ENCODE measurements around the gene HEYL.
A peak's percentile ranks its signal among the peaks of the same experiment; 100 is the strongest.

HEYL gene

DNA sequence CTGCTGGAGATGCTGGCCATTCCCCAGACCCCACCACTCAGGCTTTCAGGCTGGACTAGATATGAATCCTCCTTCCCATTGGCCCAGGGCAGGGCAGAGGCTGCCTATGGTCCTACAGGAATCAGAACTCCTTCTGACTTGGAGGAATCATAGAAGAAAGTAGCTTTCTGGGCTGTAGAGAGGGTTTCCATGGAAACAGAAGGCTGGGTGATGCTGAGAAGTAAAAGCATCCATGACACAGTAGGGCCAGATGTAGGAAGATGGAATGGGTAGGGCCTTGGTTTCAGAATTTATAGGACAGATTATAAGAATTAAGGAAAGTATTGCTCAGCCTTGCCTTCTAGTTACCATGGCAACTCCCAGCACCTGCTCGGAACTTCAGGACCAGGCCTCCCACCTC is 23.4 kb upstream of the HEYL start:
- DNase-seq, result no peak

DNA sequence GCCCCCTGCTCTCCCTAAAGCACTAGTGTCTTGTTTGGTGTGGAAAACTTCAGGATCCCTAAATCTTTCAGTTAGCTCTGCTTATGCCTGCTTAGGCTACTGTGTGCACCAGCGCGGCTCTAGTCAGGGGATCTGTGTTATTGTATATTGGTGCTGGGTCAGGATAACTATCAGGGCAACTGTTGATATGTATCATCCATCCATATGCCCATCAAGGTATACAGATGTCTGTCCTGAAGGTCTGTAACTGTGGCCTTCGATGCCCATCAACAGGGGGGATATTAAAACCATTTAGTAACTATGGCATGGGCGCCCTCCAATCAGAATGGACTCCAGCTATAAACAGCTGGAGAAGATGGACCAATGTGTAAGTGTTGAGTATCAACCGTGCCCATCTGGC is 20.1 kb upstream of the HEYL start:
- no peak for DNase-seq

DNA sequence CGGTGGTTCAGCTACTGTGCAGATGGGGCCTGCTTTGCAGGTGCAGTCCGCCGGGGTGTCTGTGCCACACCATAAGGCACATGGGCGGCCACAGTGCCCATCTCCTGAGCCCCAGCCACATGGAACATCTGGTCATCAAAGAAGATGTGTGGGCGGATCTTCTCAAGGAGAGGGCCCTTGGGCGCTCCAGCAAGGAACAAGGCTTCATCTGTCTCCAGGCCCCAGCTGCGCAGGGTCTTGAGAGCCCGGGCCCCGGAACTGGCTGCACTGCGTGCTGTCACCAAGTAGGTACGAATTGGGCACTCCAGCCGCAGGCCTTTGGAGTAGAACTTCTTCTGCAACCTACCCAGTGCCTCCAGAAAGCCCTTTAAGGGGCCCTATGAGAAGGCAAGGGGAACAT is 19.7 kb upstream of the HEYL start:
- DNase-seq, result no peak

DNA sequence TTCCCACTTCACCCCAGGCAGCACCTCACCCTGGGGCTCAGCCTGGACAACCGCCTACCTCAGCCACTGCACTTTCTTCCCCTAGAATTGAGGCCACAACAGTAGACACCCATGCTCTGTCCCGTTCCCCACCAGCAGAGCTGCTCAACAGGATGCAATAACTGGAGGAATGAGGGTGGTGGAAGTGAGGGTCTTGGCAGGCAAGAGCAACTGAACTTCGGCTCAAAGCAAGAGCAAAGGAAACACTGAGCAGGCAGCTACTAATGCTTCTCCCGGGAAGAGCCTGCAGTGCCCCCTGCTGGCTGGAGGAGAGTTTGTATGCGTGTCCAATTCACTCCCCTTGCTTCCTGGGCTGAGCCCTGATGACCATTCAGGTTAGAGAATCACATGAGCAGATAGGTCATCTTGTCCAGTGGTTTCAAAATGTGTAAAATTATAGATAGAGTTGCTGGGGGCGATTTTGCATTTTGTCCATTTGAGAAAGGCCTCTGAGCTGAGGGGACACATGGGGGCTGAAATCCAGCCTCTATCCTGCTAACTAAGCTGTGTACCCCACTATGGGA is 18.6 kb upstream of the HEYL start:
- DNase-seq, result peak; percentile 62 to 66

DNA sequence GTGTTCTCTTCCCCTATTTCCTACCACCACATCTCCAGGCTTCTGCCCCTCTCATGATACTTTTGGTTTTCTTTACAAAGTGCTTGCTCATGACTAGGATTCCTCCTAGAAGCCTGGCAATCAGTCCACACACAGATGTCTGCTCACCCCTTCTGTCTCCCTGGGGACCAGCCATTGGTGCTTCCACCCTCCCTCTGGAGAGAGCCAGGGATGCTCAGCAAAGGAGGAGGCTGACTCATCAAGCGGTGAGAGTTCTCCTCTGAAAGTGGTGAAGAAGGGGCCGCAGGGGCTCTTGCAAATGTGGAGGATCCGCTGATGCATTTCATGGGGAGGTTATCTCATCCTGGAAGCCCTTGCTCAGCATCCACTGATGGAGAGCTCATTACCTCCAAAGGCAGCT is 18.0 kb upstream of the HEYL start:
- DNase-seq, result no peak

DNA sequence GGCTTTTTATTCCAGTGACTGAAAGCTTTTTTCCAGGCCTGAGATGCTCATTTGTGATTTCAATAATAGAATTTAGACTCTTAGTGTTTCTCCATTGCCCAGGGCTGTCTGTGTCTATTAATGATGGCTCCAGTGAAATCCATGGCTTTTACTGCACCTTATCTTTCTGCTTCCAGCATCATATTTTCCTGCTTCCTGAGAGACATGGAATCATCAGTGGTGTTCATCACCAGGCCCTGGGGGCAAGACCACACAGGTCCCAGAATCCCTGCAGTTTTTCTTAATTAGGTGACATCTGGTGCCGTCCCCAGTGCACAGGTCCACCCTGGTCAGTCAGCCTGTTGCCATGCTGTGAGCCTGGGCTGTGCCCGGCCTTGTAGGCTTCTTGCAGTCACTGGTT is 16.9 kb upstream of the HEYL start:
- no peak for DNase-seq

DNA sequence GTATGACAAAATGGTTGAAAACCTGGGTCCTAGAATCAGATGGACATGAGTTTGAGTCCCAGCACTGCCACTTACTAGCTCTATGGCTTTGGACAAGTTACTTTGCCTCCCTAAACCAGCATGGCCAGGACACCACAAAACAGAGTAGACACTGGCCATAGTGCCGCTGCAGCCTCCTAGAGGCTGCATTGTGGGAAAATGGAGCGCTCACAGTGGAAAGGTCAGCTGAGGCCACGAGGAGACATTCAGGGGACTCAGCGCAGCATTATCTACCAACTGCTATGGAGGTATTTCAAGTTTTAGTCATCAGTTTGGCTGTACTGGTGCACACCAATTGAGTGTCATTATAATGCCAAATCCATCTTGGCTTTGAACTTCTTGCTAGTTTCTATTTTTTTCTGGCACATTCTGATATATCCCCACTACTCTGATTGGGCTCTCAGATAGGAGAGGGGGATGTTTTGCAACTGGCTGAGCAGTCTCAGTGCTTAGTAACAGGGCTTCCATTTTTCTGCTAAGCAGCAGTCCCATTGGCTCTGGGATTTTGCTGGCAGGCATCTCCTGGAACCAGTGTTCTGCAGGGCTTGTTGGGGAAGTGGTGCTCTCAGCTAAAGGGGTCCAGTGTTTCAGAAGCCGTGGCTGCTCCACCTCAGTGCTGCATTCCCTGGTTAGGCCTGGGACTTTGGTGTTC is 16.3 kb upstream of the HEYL start:
- no peak for DNase-seq

DNA sequence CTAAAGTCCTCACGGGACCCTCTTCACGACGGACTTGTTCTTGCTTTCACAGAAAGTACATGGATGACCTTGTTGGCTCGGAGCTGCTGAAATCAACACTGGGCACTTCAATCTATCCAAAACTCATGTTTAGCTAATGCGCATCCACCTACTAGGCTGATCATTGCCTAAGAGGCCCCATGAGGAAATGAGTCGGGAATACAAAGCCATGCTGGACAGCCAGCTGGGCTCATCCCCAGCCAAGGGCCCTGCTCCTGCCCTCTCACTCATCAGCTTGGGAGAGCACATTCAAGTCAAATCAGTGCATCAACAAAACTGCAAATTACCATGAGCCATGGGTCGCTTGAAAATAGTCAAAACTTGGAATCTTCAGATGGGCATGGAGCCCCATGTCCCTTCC is 14.8 kb upstream of the HEYL start:
- DNase-seq, result no peak

DNA sequence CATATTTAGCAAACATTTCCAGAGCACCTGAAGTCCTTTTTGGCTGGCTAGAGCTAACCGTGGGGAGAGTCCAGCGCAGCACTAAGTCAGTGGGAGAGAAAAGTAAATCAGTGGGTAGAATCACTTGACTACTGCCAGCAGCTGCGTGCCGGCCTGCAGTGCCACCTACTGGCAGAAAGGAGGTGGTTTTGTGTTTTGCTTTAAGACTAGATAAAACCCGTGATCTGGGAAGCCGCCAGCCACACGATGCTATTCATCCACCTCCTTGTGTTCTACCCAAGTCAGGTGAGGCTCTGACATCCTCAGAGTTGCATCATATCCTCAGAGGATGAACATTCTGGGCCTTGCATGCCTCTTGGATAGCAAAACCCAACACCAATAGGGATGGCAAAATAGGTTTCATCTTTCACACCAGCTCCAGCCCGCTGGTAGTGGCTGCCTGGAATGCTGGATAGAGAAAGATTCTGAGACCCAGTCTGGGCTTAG is 14.1 kb upstream of the HEYL start:
- peak; percentile 68 to 74 for DNase-seq

DNA sequence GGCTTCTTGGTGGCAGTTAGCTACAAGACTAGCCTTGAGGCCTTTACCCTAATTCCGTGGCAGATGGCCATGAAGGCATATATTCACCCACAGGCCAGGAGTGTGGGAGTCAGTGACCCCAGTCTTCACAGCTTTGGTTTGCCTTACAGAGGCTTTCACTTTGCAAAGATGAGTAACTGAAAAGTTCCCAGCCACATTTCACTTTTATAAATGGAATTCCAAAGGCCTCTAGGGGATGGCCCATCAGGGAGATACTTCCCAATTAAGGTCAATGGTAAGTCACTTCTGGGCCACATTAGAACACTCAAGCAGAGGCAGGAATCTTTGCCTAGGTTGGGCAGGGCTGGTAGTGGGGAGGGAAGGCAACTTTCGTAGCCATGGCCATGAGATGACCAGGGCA is 13.1 kb upstream of the HEYL start:
- no peak for DNase-seq

DNA sequence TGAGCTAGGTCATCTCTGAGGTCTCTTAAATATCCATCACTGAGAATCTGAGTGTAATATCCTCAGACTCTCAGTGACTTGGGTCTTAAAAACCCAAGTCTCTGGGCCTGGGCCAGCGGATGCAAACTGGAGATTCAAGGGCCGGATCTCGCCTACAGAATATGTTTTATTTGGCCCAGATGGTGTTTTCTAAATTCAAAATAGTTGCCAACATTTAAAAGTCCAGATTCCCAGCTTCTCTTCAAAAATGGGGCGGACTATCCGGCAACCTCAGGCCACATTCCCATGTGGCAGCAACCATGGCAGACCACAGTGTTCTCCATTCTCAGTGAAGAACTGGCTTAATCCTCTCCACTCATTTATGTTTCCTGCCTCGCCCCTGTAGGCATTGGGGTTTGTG is 12.7 kb upstream of the HEYL start:
- no peak for DNase-seq

DNA sequence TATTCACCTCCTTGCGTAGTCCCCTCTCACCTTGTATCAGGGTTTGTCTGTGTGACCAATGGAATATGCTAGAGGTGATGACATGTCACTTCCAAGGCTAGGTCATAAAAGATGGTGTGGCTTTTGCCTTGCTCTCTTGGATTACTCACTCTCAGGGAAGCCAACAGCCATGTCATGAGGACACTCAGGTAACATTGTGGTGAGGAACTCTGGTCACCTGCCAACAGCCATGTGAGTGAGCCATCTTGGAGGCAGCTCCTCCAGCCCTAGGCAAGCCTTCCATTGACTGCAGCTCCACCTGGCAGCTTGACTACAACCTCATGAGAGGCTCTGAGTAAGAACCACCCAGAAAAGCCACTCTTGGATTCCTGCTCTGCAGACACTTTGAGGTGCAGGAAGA is 11.0 kb upstream of the HEYL start:
- no peak for DNase-seq

DNA sequence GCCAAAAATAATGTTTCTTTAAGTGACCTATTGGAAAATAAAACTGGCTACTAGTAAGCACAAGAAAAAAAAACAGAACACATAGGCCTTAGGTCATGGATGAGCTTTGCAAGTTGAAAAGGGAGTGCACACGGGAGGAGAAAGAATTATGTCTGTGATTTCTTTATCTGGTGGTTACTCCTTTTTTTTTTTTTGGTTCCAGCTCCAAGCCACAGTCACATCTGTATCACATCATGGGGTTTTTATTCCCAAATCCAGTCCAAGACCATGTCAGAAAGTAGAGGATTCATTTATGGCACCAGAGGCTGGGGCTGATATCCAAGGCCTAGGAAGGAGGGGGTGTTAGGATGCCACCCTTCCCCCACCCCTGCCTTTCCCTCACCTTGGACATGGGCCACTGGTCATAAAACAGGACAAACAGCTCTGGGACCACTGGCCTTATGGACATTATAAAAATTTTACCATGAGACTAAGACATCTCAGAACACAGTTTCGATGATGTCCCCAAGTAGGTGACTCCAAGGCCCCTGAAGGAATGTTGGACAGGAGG is 10.3 kb upstream of the HEYL start:
- DNase-seq, result no peak

DNA sequence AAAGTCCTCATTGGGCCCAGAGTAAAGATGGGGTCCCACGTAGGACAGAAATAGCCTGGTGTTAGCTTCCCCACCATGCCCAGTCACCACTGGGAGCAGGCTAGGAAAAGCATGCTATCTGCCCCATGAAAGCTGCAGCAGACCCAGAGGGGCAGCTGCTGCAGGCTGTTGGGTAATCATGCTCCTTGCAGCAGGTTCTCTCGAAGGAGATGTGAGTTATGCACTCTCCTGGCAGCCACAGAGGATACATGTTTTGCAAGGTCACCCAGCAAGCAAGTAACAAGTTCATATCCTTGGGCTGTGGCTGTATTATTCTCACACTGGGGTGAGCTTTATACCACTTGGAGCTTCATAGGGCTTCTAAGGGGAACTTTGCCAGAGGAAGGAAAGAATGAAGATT is 9.1 kb upstream of the HEYL start:
- DNase-seq, result no peak

DNA sequence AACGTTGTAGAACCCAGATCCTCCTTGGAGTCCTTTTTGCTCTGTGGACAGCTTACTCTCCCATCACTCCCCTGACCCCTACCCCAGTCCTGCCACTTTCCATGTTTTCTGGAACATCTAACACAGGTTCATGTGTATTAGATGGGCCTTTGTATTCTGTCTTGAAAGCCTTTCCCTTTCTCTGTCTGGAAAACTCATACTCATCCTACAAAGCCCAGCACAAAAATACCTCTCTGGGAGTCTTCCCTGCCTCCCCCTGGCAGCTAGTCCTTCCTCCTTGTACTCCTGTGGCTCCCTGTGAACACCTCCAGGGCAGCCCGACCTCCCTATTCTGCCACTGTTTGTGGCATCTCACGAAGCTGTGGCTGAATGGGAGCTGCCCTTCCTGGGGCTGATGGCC is 7.8 kb upstream of the HEYL start:
- DNase-seq, result no peak

DNA sequence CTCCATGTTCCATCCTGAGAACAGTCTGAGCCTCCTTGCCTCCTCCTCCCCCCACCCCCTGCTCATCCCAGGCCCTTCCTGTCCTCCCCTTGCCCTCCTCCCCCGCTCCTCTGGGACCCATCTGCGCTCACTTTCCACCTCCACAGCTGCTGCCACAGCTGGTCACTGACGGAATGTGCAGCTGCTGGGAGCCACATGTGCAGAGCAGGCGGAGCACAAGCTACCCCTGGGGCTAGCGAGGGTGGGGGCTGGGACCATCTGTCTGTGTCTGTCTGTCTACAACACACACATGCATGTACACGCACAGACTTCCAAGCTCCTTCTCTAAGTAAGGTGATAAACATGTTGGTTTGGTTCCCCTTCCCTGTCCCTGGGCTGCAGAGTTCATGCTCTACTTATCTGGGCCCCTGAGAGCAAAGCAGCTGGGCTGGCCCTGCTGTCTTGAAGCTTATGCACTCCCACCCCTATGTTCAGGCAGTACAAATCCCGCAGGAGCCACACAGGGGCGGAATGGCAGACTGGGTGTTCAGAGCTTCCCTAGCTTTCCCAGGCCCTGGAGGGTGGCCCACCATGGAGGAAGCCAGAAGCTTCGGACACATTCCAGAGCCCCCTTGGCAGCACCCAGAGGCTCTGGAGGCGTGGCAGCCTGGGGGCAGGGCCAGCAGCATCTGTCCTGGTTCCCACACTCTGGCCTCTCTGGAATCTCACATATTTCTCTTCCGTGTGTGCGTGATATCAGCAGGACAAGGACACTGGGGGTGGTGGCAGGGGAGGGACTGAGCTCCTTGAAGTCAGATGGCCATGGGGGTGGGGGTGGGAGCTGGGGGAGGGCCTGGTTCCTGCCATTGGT is 7.0 kb upstream of the HEYL start:
- DNase-seq, result no peak

DNA sequence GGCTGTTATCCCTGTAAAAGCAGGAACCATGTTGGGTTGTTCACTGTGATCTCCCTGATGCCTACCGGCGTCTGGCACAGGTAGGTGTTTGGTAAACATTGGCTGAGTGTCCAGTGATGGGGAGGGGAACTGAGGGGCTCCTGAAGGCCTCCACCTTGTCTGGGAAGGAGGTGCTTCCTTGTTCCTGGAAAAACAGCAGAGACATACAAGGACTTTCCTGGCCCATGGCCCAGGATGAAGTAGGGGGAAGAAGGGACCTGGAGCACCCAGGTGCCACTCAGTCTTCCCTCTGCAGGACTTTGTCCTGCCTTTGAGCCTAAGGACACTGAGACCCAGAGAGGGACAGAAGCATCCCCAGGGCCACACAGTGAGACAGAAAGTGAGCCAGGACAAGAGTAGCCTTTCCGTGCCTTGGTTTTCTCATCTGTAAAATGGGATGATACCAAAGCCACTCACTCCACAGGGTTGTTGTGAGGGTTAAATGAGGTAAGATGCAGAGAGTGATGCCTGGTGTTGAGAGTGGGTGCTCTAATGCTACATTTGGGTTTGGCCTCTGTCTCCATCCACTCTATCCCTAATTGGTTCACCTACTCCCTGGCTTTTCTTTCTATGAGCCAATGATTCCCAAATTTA is 6.1 kb upstream of the HEYL start:
- no peak for DNase-seq

DNA sequence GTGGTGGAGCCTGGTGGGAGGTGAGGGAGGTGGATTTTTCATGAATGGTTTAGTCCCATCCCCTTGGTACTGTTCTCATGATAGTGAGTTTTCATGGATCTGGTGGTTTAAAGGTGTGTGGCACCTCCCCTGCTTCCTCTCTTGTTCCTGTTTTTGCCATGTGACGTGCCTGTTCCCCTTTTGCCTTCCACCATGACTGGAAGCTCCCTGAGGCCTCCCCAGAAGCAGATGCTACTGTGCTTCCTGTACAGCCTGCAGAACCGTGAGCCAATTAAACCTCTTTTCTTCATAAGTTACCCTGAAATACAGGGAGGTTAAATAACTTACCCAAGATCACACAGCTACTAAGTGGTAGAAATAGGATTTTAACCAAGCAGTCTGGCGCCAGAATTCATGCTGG is 4.3 kb upstream of the HEYL start:
- no peak for DNase-seq

DNA sequence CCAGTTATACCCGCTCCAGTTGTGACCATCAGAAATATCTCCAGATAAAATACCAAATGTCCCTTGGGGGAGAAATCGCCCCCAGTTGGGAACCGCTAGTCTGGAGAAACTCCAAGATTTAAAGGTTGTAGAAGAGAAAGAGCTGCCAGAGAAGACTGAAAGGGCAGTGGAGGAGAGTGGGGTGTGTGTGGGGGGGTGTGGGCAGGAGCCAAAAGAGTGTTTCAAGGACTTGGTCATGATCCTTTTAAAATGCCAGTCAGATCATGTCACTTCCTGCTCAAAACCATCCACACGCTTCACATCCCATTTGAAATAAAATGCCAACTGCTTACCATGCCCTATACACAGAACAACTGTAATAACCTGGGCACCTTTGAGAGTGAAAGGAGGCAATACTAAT is 3.4 kb upstream of the HEYL start:
- no peak for DNase-seq

DNA sequence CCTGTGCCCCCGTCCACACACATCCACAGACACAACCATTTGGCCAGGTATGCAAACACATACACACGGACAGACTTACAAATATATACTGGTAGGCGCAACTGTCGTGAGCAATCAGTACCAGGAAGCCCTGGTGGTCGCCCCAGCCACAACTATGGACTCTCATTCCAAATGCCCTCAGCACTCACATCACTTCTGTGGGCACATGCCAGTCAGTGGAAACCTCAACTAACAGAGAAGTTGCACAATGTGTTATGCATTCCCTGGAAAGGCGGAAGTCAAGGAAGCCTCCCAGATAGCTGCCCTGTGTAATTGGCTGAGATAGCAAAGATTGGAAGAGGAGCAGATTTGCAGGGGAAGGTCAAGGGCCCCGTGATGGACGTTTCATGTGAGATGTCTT is 1.4 kb upstream of the HEYL start:
- DNase-seq, result no peak

DNA sequence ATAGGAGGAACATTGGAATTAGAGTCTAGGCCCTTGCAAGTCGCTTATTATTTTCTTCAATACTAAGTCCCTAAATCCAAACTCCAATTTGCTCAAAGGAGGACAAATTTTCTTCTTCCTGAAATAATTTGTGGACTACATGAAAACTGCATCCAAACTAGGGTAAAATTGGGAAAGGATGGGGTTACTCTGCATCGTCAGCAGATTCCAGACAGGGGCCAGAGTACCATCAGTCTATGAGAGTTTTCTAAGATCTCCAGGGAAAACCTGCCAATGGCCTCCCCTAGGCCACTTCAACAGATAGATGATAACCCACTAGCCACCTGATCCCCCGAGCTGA is 508 bp downstream of the HEYL start:
- DNase-seq, result no peak

DNA sequence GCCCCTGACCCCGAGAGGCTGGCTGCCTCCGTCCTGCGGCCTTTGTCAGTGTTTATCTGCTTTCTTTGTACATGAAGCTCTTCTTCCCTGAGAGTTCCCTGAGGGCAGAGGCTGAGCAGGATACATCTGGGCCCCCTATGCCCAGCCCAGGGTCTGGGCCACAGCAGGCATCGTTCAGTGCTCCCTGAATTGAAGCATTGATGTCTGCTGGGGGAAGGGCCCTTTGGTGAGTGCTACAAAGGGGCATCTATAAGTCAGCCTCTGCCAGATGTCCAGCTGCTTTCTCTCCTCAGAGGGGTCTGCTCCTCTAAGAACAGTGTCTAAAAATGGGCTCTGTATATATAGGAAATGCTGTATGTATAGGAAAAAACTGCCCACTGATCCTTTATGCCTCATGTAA is 2.1 kb downstream of the HEYL start:
- DNase-seq, result no peak

DNA sequence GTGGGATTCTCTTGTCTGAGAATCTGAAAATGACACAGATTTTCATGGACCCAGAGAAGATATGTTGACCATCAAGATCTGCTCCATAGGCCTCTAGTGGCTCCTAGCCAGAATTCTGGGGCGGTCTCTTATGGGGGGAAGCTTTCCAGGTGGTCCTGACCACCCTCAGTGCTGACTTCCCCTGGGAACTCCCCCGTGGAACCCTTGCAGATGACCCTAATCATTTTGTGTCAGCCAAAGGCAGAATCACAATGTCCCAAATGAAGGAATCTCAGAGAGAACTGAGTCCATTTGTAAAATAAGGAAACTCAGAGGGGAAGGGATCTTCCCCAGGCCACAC is 3.6 kb downstream of the HEYL start:
- no peak for DNase-seq
